Activated naive CD4-positive, alpha-beta T cell treated with anti-CD3 and anti-CD28 coated beads, Interleukin-2, amount 50 U/mL, for 24 hours (primary cell): ENCODE data around the gene UBE2E1.

Experiments used
- H3K27ac Mint-ChIP-seq: one replicate; pipeline ENCODE4 v1.8.0; 2021; ENCODE audit warnings: mild to moderate bottlenecking, mixed read lengths
- H3K27me3 Mint-ChIP-seq: one replicate; pipeline ENCODE4 v1.8.0; 2021; ENCODE audit warnings: mixed read lengths
- H3K36me3 Mint-ChIP-seq: one replicate; pipeline ENCODE4 v1.8.0; 2021; ENCODE audit warnings: mixed read lengths
- H3K4me1 Mint-ChIP-seq: one replicate; pipeline ENCODE4 v1.8.0; 2021; ENCODE audit warnings: mixed read lengths
- H3K4me3 Mint-ChIP-seq: one replicate; pipeline ENCODE4 v1.8.0; 2021; ENCODE audit warnings: mild to moderate bottlenecking, mixed read lengths
- H3K9me3 Mint-ChIP-seq: one replicate; pipeline ENCODE4 v1.8.0; 2021; ENCODE audit warnings: mixed read lengths

UBE2E1 gene

GRCh38 chr3:23919628-23920027, 113.9 kb downstream of the UBE2E1 start:
- no peaks in the 10 kb centered on the region for H3K27me3 Mint-ChIP-seq
- H3K9me3 Mint-ChIP-seq = no peaks in the 10 kb centered on the region
- peak overlapping the region; percentile 98 for H3K4me3 Mint-ChIP-seq
- no peak overlapping the region for H3K27ac Mint-ChIP-seq
- H3K36me3 Mint-ChIP-seq = peaks cover 32% of the 10 kb centered on the region
- H3K4me1 Mint-ChIP-seq = peaks cover 41% of the 10 kb centered on the region

GRCh38 chr3:23920151-23920655, 114.4 kb downstream of the UBE2E1 start:
- peaks cover 36% of the 10 kb centered on the region for H3K4me1 Mint-ChIP-seq
- H3K36me3 Mint-ChIP-seq = peaks cover 32% of the 10 kb centered on the region
- peak overlapping the region; percentile 81 for H3K27ac Mint-ChIP-seq
- peak overlapping the region; percentile 98 for H3K4me3 Mint-ChIP-seq
- H3K9me3 Mint-ChIP-seq = no peaks in the 10 kb centered on the region
- no peaks in the 10 kb centered on the region for H3K27me3 Mint-ChIP-seq

DNA sequence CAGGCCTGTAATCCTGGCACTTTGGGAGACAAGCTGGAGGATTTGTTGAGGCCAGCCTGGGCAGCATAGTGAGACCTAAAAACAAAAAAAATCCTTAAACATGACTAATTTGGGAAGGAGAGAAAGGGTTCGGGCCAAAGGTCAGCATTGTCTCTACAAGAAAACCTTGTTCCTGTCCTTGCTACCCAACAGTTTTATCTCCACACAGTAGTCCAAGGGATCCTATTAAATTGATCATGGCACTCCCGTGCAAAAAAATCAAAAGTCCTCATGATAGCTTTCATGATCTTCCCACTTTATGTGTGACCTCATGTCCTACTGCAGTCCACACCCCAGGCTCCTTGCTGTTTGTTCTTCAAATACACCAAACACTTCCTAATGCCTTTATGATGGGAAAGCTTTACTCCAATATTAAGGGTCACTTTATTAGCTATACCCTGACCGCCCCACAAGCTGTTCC, 115.3 kb downstream of the UBE2E1 start:
- H3K36me3 Mint-ChIP-seq = peaks cover 32% of the 10 kb centered on the region
- H3K4me1 Mint-ChIP-seq = peaks cover 27% of the 10 kb centered on the region
- H3K27ac Mint-ChIP-seq = peak overlapping the region; percentile 62
- no peaks in the 10 kb centered on the region for H3K27me3 Mint-ChIP-seq
- no peaks in the 10 kb centered on the region for H3K9me3 Mint-ChIP-seq
- peak overlapping the region; percentile 15 for H3K4me3 Mint-ChIP-seq

DNA sequence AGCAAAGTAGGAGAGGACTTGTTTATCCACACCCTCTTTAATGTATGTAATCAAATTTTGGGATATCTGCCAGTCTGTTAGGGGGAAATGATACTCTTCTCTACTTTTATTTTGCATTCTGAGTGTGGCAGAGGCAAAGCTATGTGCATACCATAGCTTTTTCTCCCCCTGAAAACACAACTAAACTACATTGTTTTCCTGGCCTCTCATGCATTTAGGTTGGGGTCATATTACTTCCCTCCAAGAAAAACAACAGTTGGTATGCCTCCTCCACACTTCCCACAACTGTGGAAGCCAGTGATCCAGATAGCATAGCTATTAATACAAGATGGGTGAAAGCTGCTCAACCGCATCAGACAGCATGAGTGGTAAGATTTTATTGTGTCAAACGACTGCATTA, 118.0 kb downstream of the UBE2E1 start:
- Mint-ChIP-seq H3K4me1 (peaks cover 21% of the 10 kb centered on the region), H3K36me3 (peaks cover 16% of the 10 kb centered on the region), H3K27me3 (no peaks in the 10 kb centered on the region), H3K9me3 (no peaks in the 10 kb centered on the region), H3K4me3 (no peak overlapping the region), H3K27ac (no peak overlapping the region)

DNA sequence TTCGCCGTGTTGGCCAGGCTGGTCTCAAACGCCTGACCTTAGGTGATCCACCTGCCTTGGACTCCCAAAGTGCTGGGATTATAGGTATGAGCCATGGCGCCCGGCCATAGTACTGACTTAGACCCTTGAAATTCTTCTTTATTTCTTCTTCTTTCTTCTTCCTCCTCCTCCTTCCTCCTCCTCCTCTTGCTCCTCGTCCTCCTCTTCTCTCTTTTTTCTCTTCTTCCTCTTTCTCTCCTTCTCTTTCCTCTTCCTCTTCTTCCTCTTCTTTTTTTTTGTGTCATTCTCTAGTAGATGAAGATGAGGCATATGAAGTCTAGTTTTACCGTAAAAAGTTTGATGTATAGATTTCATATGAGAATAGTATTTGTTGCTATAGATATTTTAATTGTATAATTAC, 120.5 kb downstream of the UBE2E1 start:
- Mint-ChIP-seq H3K27ac (peak overlapping the region; percentile 6), H3K27me3 (no peaks in the 10 kb centered on the region), H3K9me3 (no peaks in the 10 kb centered on the region), H3K4me3 (no peak overlapping the region), H3K36me3 (peaks cover under 1% of the 10 kb centered on the region), H3K4me1 (peaks cover 2% of the 10 kb centered on the region)

- Mint-ChIP-seq H3K27ac (no peak overlapping the region), H3K27me3 (no peaks in the 10 kb centered on the region), H3K4me3 (no peak overlapping the region), H3K36me3 (no peaks in the 10 kb centered on the region), H3K9me3 (no peaks in the 10 kb centered on the region), H3K4me1 (no peaks in the 10 kb centered on the region)
Observed at GRCh38 chr3:23926736-23927135, 121.0 kb downstream of the UBE2E1 start.

GRCh38 chr3:23928524-23928923, 122.8 kb downstream of the UBE2E1 start:
- Mint-ChIP-seq H3K9me3 (no peaks in the 10 kb centered on the region), H3K4me1 (no peaks in the 10 kb centered on the region), H3K27me3 (no peaks in the 10 kb centered on the region), H3K27ac (no peak overlapping the region), H3K36me3 (no peaks in the 10 kb centered on the region), H3K4me3 (no peak overlapping the region)

DNA sequence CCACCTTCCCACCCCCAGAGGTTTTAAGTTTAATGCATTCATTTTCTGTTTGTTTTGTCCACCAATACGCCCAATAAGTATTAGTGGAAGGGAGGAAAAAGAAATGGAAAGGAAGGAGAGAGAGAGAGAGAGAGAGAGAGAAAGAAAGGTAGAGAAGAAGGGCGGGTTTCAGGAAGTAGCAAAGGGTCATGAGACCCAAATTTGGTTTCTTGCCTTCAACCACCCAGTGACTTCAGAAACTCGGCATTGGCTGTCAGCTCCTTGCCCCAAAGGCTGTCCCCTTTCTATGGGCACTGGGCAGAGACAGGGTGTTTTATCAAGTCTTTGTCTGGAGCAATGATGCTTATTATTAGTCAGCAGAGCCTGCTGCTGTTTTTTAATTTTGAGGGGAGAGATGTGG, 125.8 kb downstream of the UBE2E1 start:
- H3K4me3 Mint-ChIP-seq = no peak overlapping the region
- H3K36me3 Mint-ChIP-seq = no peaks in the 10 kb centered on the region
- no peak overlapping the region for H3K27ac Mint-ChIP-seq
- no peaks in the 10 kb centered on the region for H3K27me3 Mint-ChIP-seq
- H3K9me3 Mint-ChIP-seq = no peaks in the 10 kb centered on the region
- H3K4me1 Mint-ChIP-seq = no peaks in the 10 kb centered on the region

DNA sequence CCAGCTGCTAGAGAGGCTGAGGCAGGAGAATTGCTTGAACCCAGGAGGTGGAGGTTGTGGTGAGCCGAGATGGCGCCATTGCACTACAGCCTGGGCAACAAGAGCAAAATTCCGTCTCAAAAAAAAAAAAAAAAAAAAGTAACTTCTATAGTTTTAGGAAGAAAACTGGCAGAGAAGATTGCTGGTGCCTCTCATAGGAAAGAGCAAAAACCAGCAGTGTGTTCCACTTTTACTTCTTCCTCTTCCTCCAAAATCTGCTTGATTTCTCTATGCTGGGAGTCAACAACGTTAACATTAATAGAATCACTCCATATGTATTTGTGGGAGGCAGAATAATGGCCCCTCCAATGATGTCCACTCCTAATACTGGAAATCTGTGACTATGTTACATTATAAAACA, 126.8 kb downstream of the UBE2E1 start:
- Mint-ChIP-seq H3K27ac (no peak overlapping the region), H3K27me3 (no peaks in the 10 kb centered on the region), H3K9me3 (no peaks in the 10 kb centered on the region), H3K4me3 (no peak overlapping the region), H3K36me3 (no peaks in the 10 kb centered on the region), H3K4me1 (no peaks in the 10 kb centered on the region)

- no peaks in the 10 kb centered on the region for H3K27me3 Mint-ChIP-seq
Observed at GRCh38 chr3:23934253-23934652, 128.5 kb downstream of the UBE2E1 start.

DNA sequence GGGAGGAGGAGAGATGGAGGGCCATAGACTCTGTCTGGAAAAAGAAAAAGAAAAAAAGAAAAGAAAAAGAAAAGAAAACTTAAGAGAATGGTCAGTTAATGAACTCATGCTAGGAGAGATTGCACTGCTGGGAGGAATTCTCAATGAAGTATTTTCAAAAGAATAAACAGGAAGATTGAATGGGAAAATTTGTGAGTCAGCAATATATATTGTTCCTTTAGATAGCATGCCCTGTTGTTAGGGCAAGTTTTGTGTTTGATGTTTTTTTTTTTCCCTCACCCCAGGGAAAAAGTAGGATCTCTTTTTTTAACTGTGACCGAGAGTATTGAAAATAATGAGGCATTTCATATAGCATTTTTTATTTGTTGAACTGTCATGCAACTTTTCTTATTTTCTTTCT, 131.5 kb downstream of the UBE2E1 start:
- Mint-ChIP-seq H3K27me3 (no peaks in the 10 kb centered on the region), H3K9me3 (no peaks in the 10 kb centered on the region), H3K36me3 (peaks cover 4% of the 10 kb centered on the region), H3K4me1 (no peaks in the 10 kb centered on the region), H3K27ac (no peak overlapping the region), H3K4me3 (no peak overlapping the region)

More at GRCh38 chr3:23934253-23934652, 128.5 kb downstream of the UBE2E1 start:
- H3K4me3 Mint-ChIP-seq = no peak overlapping the region
- no peak overlapping the region for H3K27ac Mint-ChIP-seq
- no peaks in the 10 kb centered on the region for H3K9me3 Mint-ChIP-seq
- no peaks in the 10 kb centered on the region for H3K4me1 Mint-ChIP-seq
- H3K36me3 Mint-ChIP-seq = peaks cover 4% of the 10 kb centered on the region

- Mint-ChIP-seq H3K4me1 (peaks cover 4% of the 10 kb centered on the region), H3K27ac (no peak overlapping the region)
Observed at GRCh38 chr3:23938688-23939087, 132.9 kb downstream of the UBE2E1 start.

DNA sequence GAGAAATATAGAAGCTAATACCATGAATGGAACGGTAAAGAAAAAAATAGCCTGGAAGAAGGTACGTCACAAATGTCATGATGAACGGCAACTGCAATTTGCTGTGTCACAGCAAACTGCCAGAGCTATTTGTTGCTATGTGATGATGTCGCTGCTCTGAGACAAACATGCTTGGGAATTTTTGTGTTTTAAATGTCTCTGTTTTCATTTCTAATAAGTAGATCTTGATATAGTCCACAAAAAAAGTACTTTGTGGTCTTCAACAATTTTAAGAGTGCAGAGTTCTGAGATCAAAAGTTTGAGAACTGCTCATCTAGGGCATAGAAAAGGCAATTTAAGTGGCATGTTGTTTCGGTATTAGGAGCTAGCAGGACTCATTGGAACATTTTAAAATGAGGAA, 135.0 kb downstream of the UBE2E1 start:
- H3K9me3 Mint-ChIP-seq = no peaks in the 10 kb centered on the region
- no peak overlapping the region for H3K27ac Mint-ChIP-seq
- no peak overlapping the region for H3K4me3 Mint-ChIP-seq
- H3K36me3 Mint-ChIP-seq = peaks cover 4% of the 10 kb centered on the region
- H3K4me1 Mint-ChIP-seq = peaks cover 13% of the 10 kb centered on the region
- H3K27me3 Mint-ChIP-seq = no peaks in the 10 kb centered on the region

More at GRCh38 chr3:23938688-23939087, 132.9 kb downstream of the UBE2E1 start:
- Mint-ChIP-seq H3K9me3 (no peaks in the 10 kb centered on the region), H3K36me3 (peaks cover 4% of the 10 kb centered on the region), H3K4me3 (no peak overlapping the region), H3K27me3 (no peaks in the 10 kb centered on the region)
